Adrenal gland (tissue), 12 donors: ENCODE results near the gene SHISAL1. TPM values are rescaled to one million over a fixed set of nuclear protein-coding genes. Genes with fewer than 3 reads are reported as not detected.

ENCODE experiments used
- DNase-seq, 7 donors: peaks; one replicate each; pipeline ENCODE4 v3.0.0-alpha.2; 2019 to 2020
- H3K27ac ChIP-seq, 5 donors: fragments of 200-600 bp; sonication (generic) in 4 of 5; 1 replicate in 3 of 5; 2 replicates in 2 of 5; pipeline versions ENCODE4 v1.5.1 to v1.8.0; 2016 to 2020; ENCODE audit warnings: mild to moderate bottlenecking in 1 of 5
- H3K27me3 ChIP-seq: fragments of 200-600 bp; 2 replicates; pipeline ENCODE4 v1.8.0; 2021
- H3K36me3 ChIP-seq, 2 donors: fragments of 200-600 bp; replicated peaks in 1 of 2; 1 replicate in 1 of 2; 2 replicates in 1 of 2; pipeline versions ENCODE4 v1.5.1 to v1.8.0; 2018 to 2022
- H3K4me1 ChIP-seq, 2 donors: fragments of 200-600 bp; replicated peaks in 1 of 2; 1 replicate in 1 of 2; 2 replicates in 1 of 2; pipeline versions ENCODE4 v1.5.1 to v1.8.0; 2018 to 2021
- H3K4me3 ChIP-seq, 4 donors: fragments of 200-600 bp; sonication (generic) in 3 of 4; one replicate each; pipeline ENCODE4 v1.5.1; 2016 to 2018
- H3K9me3 ChIP-seq, 3 donors: fragments of 200-600 bp; sonication (generic) in 1 of 3; replicated peaks in 1 of 3; 1 replicate in 2 of 3; 2 replicates in 1 of 3; pipeline versions ENCODE4 v1.5.1 to v1.8.0; 2016 to 2021
- POLR2A ChIP-seq, 2 donors: fragments of 450-650 bp; IDR thresholded peaks; one replicate each; pipeline ENCODE4 v1.6.1; 2017; ENCODE audit warnings: antibody characterized with exemption in 2 of 2, mild to moderate bottlenecking in 2 of 2, moderate library complexity in 1 of 2
- WGBS, 4 donors: extraction: QIAGEN DNeasy Blood & Tissue Kit in 2 of 4; methylation state at CpG; one replicate each; pipeline versions ENCODE4 v1.1.5 to v1.1.7; 2013 to 2017; 5-methylcytosine and 5-hydroxymethylcytosine counted together
- intact Hi-C, 2 donors: fragments of 100-400 bp; cut with DNase I; formaldehyde crosslinking; loops; one replicate each; pipeline versions ENCODE4 v1.14.1 to v1.15.0; 2022 to 2023
- polyA plus RNA-seq, 3 donors: library from polyadenylated mRNA; stranded (reverse); fragments of 200-250 nt in 2 of 3; fragments of 350-450 nt in 1 of 3; fragmentation: Illumina TruSeq in 1 of 3; extraction: RNeasy Lipid Tissue Mini Kit (QIAGEN cat#74804) in 1 of 3; gene quantifications; one replicate each; pipeline ENCODE4 v1.2.3, GENCODE V29; 2013 to 2014
- total RNA-seq, 9 donors: library from RNA; depleted of rRNA in 4 of 9; stranded (reverse); fragments of >200 nt in 4 of 9; fragments of 120-200 nt in 1 of 9; fragmentation: NEBNext Ultra II Directional in 1 of 9; extraction: Animal tissue kit (Norgen Biotek cat#: 25700) in 1 of 9; gene quantifications; one replicate each; pipeline versions ENCODE4 v1.1.0 to v1.2.4, GENCODE V29; 2013 to 2023
- TF ChIP-seq, protein P1 (sequence below), 6 experiments: fragments of 450-650 bp in 4 of 6; fragments of 200-600 bp in 2 of 6; sonication (generic) in 1 of 6; IDR thresholded peaks; 1 replicate in 5 of 6; 2 replicates in 1 of 6; pipeline versions ENCODE4 v1.5.1 to v1.8.0; 2016 to 2021; ENCODE audit warnings: antibody characterized with exemption in 6 of 6, mild to moderate bottlenecking in 2 of 6, moderate library complexity in 1 of 6
- donor health status: healthy with polysubstance abuse.
- donor health status: Bipolar disorder and iron deficiency.
- donor health status: DM: yes; HTN: yes; CAD: no.
- donor health status: DM: no; HTN: no; CAD: no.
- donor health status: DM: no; HTN: no; CAD: no.
- donor health status: DM: yes; HTN: yes; CAD: no.

Gene SHISAL1
- total and polyA plus RNA-seq, 12 donors, result 0.33 to 2.4 (median 1.0) TPM

DNA sequence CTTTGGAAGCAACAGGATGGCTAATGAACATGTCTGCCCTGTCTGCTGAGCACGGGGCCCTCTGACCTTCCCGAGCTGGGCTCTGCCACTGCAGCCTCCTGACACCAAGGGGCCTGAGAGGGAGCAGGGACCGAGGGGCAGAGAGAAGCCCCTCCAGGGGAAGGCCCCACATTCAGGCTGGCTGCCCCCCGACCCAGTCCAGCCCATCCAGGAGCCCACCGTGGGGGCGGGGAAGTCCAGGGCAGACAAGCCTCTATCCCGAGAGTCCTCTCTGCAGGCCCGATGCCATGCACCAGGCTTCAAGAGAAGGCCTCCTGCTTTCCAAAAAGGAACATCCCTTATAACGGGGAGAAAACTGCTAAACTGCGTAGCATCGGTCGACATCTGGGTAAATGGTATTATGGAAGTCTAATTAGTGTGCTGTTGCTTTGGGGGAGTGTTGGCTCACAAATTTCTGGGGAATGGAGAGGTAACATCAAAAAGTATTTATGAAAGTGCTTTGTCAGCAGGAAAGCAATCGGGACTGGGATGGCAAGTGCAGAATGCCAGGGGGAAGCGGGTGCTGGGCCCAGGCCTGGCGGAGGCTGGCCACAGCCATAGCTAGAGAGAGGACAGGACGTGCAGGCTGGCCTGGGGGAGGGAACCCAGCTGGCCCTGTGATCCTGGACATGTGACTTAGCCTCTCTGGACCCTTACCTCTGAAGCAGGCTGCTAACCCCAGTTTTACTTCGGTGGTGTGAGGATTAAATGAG is 5.3 kb upstream of the SHISAL1 start:
- DNase-seq, result no peak
- 85 to 87% (median 86%) methylated on average over 13 to 17 of the region's 17 CpGs for WGBS, 4 donors
- H3K4me1 ChIP-seq, result no peaks in the 10 kb centered on the region
- H3K36me3 ChIP-seq, result no peaks in the 10 kb centered on the region
- H3K27me3 ChIP-seq, result no peaks in the 10 kb centered on the region
- TF ChIP-seq POLR2A (IDR thresholded peaks at IDR 0.05), result no peak
- TF ChIP-seq, protein P1, sequence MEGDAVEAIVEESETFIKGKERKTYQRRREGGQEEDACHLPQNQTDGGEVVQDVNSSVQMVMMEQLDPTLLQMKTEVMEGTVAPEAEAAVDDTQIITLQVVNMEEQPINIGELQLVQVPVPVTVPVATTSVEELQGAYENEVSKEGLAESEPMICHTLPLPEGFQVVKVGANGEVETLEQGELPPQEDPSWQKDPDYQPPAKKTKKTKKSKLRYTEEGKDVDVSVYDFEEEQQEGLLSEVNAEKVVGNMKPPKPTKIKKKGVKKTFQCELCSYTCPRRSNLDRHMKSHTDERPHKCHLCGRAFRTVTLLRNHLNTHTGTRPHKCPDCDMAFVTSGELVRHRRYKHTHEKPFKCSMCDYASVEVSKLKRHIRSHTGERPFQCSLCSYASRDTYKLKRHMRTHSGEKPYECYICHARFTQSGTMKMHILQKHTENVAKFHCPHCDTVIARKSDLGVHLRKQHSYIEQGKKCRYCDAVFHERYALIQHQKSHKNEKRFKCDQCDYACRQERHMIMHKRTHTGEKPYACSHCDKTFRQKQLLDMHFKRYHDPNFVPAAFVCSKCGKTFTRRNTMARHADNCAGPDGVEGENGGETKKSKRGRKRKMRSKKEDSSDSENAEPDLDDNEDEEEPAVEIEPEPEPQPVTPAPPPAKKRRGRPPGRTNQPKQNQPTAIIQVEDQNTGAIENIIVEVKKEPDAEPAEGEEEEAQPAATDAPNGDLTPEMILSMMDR (IDR thresholded peaks at IDR 0.05), result no peak
- no peak overlapping the region for H3K27ac ChIP-seq
- intact Hi-C loops, result no loop called here
- no peak overlapping the region for H3K4me3 ChIP-seq
- no peaks in the 10 kb centered on the region for H3K9me3 ChIP-seq

DNA sequence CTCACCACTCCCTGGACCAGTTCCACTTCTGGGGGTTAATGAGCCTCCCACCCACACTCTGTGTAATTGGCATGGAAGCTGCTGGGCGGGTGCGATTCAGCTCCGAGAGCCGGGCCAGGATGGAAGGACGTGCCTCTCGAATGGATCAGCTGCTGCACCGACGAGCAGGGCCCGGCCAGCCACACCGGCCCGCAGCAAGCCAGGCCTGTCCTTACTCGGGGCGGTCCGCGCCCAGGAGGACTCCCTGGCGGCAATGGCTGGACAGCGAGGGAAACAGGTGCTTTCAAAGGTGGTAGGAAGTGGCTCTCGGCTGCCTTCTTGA is 4.3 kb upstream of the SHISAL1 start:
- no peak for TF ChIP-seq POLR2A (IDR thresholded peaks at IDR 0.05)
- TF ChIP-seq, protein P1 (IDR thresholded peaks at IDR 0.05), result no peak

DNA sequence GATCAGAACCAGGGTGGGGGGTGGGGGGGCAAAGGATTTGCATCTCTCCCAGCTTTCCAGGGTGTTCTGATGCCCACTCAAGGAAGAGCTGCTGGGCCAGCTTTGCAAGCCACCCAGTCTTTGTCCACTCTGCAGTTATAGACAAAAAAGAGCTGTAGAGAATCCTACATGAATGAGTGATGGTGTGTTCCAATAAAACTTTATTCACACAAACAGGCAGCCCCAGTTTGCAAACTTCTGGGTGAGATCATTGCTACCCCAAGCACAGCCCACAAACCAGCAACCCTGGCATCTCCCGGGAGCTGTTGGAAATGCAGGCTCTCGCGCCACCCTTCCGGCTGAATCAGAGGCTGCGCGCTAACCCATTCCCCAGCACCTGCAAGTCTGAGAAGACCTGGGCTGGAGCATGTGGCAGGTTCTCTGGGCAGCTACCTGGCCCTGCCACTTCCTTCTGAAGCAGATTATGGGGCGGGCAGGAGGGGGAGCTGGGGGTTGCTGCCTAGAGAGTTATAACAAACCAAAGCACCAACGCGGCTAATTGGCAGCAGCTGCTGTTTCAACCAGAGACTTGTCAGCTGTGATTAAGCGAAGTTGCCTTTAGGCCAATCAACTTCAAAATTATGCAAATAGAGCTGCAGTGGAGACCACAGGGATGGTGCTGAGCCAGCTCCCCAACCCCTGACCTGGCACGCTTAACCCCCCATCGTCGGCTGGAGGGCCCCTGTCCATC is 3.8 kb upstream of the SHISAL1 start:
- Histone ChIP-seq H3K36me3 (no peaks in the 10 kb centered on the region), H3K27me3 (no peaks in the 10 kb centered on the region), H3K27ac (no peak overlapping the region), H3K4me3 (no peak overlapping the region), H3K4me1 (no peaks in the 10 kb centered on the region), H3K9me3 (no peaks in the 10 kb centered on the region)
- intact Hi-C loops, result no loop called here
- 89 to 95% (median 92%) methylated on average over 3 to 13 of the region's 13 CpGs for WGBS, 4 donors
- no peak for DNase-seq
- TF ChIP-seq, protein P1 (IDR thresholded peaks at IDR 0.05), result no peak
- TF ChIP-seq POLR2A (IDR thresholded peaks at IDR 0.05), result no peak

More for the DNA sequence above, 4.3 kb upstream of the SHISAL1 start:
- no peaks in the 10 kb centered on the region for H3K27me3 ChIP-seq
- no peak overlapping the region for H3K4me3 ChIP-seq
- no peak for DNase-seq
- 78 to 97% (median 92%) methylated on average over 6 to 18 of the region's 18 CpGs for WGBS, 4 donors
- no peaks in the 10 kb centered on the region for H3K4me1 ChIP-seq
- H3K27ac ChIP-seq, result no peak overlapping the region
- H3K9me3 ChIP-seq, result no peaks in the 10 kb centered on the region
- intact Hi-C loops, result no loop called here
- H3K36me3 ChIP-seq, result no peaks in the 10 kb centered on the region

DNA sequence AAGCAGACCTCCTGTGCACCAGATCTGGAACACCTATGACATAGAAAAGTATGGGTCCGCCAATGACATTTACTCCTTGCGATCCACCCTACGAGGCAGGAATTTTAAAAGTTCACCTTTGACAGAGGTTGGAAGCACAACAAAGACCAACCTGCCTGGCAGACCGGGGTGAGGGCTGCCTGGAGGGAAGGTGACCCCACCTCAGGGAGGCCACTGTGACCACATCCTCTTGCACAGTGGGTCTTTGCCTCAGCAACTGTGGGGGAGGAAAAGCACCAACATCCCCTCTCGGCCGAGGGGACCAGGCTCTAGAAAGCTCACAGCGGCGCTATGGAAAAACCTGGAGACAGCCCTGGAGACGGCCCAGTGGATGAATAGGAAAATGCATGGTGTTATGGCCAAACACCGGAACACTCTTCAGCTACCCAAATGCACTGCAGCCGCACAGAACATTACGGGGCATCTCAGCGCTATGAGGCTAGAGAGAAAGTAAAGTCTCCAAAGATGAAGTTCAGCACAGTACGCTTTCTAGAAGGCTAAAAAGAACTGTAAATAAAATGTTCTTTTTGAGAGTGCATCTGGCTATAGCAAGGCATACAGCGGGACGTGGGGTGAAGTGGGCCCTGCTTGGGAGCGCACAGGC is 1.8 kb upstream of the SHISAL1 start:
- Histone ChIP-seq H3K4me3 (no peak overlapping the region), H3K27me3 (no peaks in the 10 kb centered on the region), H3K27ac (no peak overlapping the region), H3K4me1 (no peaks in the 10 kb centered on the region), H3K9me3 (no peaks in the 10 kb centered on the region), H3K36me3 (no peaks in the 10 kb centered on the region)
- TF ChIP-seq POLR2A (IDR thresholded peaks at IDR 0.05), result no peak
- TF ChIP-seq, protein P1 (IDR thresholded peaks at IDR 0.05), result no peak
- intact Hi-C loops, result no loop called here
- WGBS, 4 donors, result 75 to 89% (median 80%) methylated on average over 16 to 17 of the region's 17 CpGs
- no peak for DNase-seq
